ENCODE measurements around the gene PAX4.
A peak's percentile ranks its signal among the peaks of the same experiment; 100 is the strongest.

PAX4 gene

GRCh38 chr7:127632276-127632910, 14.5 kb upstream of the PAX4 start:
- H3K4me3 Mint-ChIP-seq, result no peak overlapping the region
- H3K27me3 Mint-ChIP-seq (ENCODE audit: low read depth, poor library complexity), result peaks cover 27% of the 10 kb centered on the region
- H3K36me3 Mint-ChIP-seq (ENCODE audit: low read depth), result no peaks in the 10 kb centered on the region
- no peak overlapping the region for H3K27ac Mint-ChIP-seq
- TF ChIP-seq CTCF (IDR thresholded peaks at IDR 0.05), result no peak
- peaks cover 5% of the 10 kb centered on the region for H3K9me3 Mint-ChIP-seq
- H3K4me1 Mint-ChIP-seq, result peaks cover 22% of the 10 kb centered on the region
- no peak for DNase-seq

GRCh38 chr7:127629268-127629854, 11.4 kb upstream of the PAX4 start:
- Mint-ChIP-seq H3K27ac (no peak overlapping the region), H3K36me3 (ENCODE audit: low read depth) (no peaks in the 10 kb centered on the region), H3K9me3 (peaks cover 10% of the 10 kb centered on the region), H3K27me3 (ENCODE audit: low read depth, poor library complexity) (peaks cover 41% of the 10 kb centered on the region), H3K4me3 (no peak overlapping the region), H3K4me1 (no peaks in the 10 kb centered on the region)
- peak; percentile 59 for DNase-seq
- peak; percentile 50 for TF ChIP-seq CTCF (IDR thresholded peaks at IDR 0.05)

- Mint-ChIP-seq H3K27ac (no peak overlapping the region), H3K4me3 (no peak overlapping the region), H3K4me1 (no peaks in the 10 kb centered on the region), H3K9me3 (peaks cover 8% of the 10 kb centered on the region), H3K27me3 (ENCODE audit: low read depth, poor library complexity) (peaks cover 43% of the 10 kb centered on the region), H3K36me3 (ENCODE audit: low read depth) (no peaks in the 10 kb centered on the region)
- no peak for TF ChIP-seq CTCF (IDR thresholded peaks at IDR 0.05)
- peak; percentile 16 for DNase-seq
Observed at GRCh38 chr7:127628445-127628844, 10.5 kb upstream of the PAX4 start.

GRCh38 chr7:127625331-127625730, 7.4 kb upstream of the PAX4 start:
- TF ChIP-seq CTCF (IDR thresholded peaks at IDR 0.05), result no peak
- H3K27me3 Mint-ChIP-seq (ENCODE audit: low read depth, poor library complexity), result peaks cover 60% of the 10 kb centered on the region
- H3K27ac Mint-ChIP-seq, result no peak overlapping the region
- H3K36me3 Mint-ChIP-seq (ENCODE audit: low read depth), result no peaks in the 10 kb centered on the region
- H3K4me1 Mint-ChIP-seq, result peaks cover 11% of the 10 kb centered on the region
- no peak overlapping the region for H3K4me3 Mint-ChIP-seq
- peaks cover 8% of the 10 kb centered on the region for H3K9me3 Mint-ChIP-seq
- no peak for DNase-seq

- Mint-ChIP-seq H3K4me3 (peak overlapping the region; percentile 77), H3K36me3 (ENCODE audit: low read depth) (no peaks in the 10 kb centered on the region), H3K27me3 (ENCODE audit: low read depth, poor library complexity) (peaks cover 91% of the 10 kb centered on the region), H3K27ac (no peak overlapping the region), H3K4me1 (peaks cover 23% of the 10 kb centered on the region), H3K9me3 (peaks cover 8% of the 10 kb centered on the region)
- peak; percentile 16 for DNase-seq
- TF ChIP-seq CTCF (IDR thresholded peaks at IDR 0.05), result no peak
Observed at GRCh38 chr7:127620406-127621233, 2.7 kb upstream of the PAX4 start.

All from nephron progenitor cell (in vitro differentiated cells).